Fibroblast of lung (primary cell): Measurements from ENCODE around the gene KRT71. TPM values are rescaled to one million over a fixed set of nuclear protein-coding genes. Genes with fewer than 3 reads are reported as not detected.

Experiments
- DNase-seq, 2 donors: peaks; one replicate each; pipeline versions ENCODE4 v3.0.0 to v3.0.0-alpha.2; 2010; ENCODE audit warnings: low read depth in 2 of 2
- H2AFZ ChIP-seq: 2 replicates; pipeline ENCODE4 v1.5.1; 2012; ENCODE audit warnings: low read length, control low read depth, inconsistent platforms
- H3K27ac ChIP-seq: 2 replicates; pipeline ENCODE4 v1.5.1; 2011; ENCODE audit warnings: low read length, control low read depth; ENCODE audit not compliant: insufficient read depth
- H3K27me3 ChIP-seq: 2 replicates; pipeline ENCODE4 v1.5.1; 2011; ENCODE audit warnings: mild to moderate bottlenecking, low read length; ENCODE audit not compliant: control insufficient read depth, insufficient read depth
- H3K36me3 ChIP-seq: 2 replicates; pipeline ENCODE4 v1.5.1; 2011; ENCODE audit warnings: low read length; ENCODE audit not compliant: control insufficient read depth, insufficient read depth
- H3K4me1 ChIP-seq: 2 replicates; pipeline ENCODE4 v1.5.1; 2011; ENCODE audit warnings: low read length; ENCODE audit not compliant: control insufficient read depth, insufficient read depth; ENCODE audit errors: extremely low read depth
- H3K4me2 ChIP-seq: 2 replicates; pipeline ENCODE4 v1.5.1; 2011; ENCODE audit warnings: low read length, control low read depth; ENCODE audit not compliant: insufficient read depth; ENCODE audit errors: extremely low read depth
- H3K4me3 ChIP-seq, 4 experiments: fragments of 200-600 bp in 1 of 4; sonication (generic) in 1 of 4; replicated peaks in 1 of 4; 2 replicates each; pipeline ENCODE4 v1.5.1; 2011 to 2016; ENCODE audit warnings: low read length in 4 of 4, low read depth in 3 of 4, mild to moderate bottlenecking in 3 of 4, control low read depth in 2 of 4, inconsistent platforms in 1 of 4, mixed read lengths in 1 of 4; ENCODE audit not compliant: insufficient read depth in 1 of 4; ENCODE audit errors: control extremely low read depth in 1 of 4
- H3K79me2 ChIP-seq: 2 replicates; pipeline ENCODE4 v1.5.1; 2012; ENCODE audit warnings: mild to moderate bottlenecking, low read length, inconsistent platforms; ENCODE audit not compliant: control insufficient read depth, insufficient read depth
- H3K9ac ChIP-seq: 2 replicates; pipeline ENCODE4 v1.5.1; 2011; ENCODE audit warnings: mild to moderate bottlenecking, low read length, control low read depth; ENCODE audit not compliant: insufficient read depth
- H3K9me3 ChIP-seq: 2 replicates; pipeline ENCODE4 v1.5.1; 2012; ENCODE audit warnings: low read depth, low read length; ENCODE audit not compliant: control insufficient read depth, insufficient read depth
- H4K20me1 ChIP-seq: 2 replicates; pipeline ENCODE4 v1.5.1; 2011; ENCODE audit warnings: low read length; ENCODE audit not compliant: control insufficient read depth, insufficient read depth; ENCODE audit errors: extremely low read depth
- EZH2 ChIP-seq: IDR thresholded peaks from 2 replicates; pipeline ENCODE4 v1.5.1; 2012; ENCODE audit warnings: low read length, control low read depth, mild to moderate bottlenecking; ENCODE audit errors: missing control alignments
- polyA plus RNA-seq, 2 donors: library from polyadenylated mRNA; depleted of rRNA in 1 of 2; stranded (reverse) in 1 of 2; unstranded in 1 of 2; fragments of >200 nt; gene quantifications; 2 replicates each; pipeline ENCODE4 v1.2.1, GENCODE V29; 2011 to 2012; ENCODE audit warnings: missing spikeins in 1 of 2
- total RNA-seq: library from RNA; depleted of rRNA; stranded (reverse); fragments of >200 nt; gene quantifications from 2 replicates; pipeline ENCODE4 v1.2.1, GENCODE V29; 2014
- TF ChIP-seq, protein P1 (sequence below), 2 donors: IDR thresholded peaks in 1 of 2; conservative IDR thresholded peaks in 1 of 2; 1 replicate in 1 of 2; 2 replicates in 1 of 2; pipeline ENCODE4 v1.5.1; 2011 to 2012; ENCODE audit warnings: low read length in 2 of 2, control low read depth in 1 of 2, inconsistent platforms in 1 of 2, low read depth in 1 of 2, mild to moderate bottlenecking in 1 of 2

KRT71 gene
- total and polyA plus RNA-seq, 2 donors (not counting 1 experiment from before 2014, with no cell fraction given): not detected

GRCh38 chr12:52496590-52497071 is 56.3 kb downstream of the KRT71 start:
- Histone ChIP-seq H3K9me3 (no peaks in the 10 kb centered on the region), H3K27me3 (no peaks in the 10 kb centered on the region), H3K9ac (no peak overlapping the region), H3K36me3 (no peaks in the 10 kb centered on the region), H4K20me1 (no peaks in the 10 kb centered on the region), H3K79me2 (no peaks in the 10 kb centered on the region), H3K27ac (no peak overlapping the region), H3K4me2 (no peak overlapping the region), H3K4me1 (no peaks in the 10 kb centered on the region), H2AFZ (no peak overlapping the region), H3K4me3 (no peak overlapping the region)
- TF ChIP-seq EZH2: no peak
- TF ChIP-seq, protein P1, sequence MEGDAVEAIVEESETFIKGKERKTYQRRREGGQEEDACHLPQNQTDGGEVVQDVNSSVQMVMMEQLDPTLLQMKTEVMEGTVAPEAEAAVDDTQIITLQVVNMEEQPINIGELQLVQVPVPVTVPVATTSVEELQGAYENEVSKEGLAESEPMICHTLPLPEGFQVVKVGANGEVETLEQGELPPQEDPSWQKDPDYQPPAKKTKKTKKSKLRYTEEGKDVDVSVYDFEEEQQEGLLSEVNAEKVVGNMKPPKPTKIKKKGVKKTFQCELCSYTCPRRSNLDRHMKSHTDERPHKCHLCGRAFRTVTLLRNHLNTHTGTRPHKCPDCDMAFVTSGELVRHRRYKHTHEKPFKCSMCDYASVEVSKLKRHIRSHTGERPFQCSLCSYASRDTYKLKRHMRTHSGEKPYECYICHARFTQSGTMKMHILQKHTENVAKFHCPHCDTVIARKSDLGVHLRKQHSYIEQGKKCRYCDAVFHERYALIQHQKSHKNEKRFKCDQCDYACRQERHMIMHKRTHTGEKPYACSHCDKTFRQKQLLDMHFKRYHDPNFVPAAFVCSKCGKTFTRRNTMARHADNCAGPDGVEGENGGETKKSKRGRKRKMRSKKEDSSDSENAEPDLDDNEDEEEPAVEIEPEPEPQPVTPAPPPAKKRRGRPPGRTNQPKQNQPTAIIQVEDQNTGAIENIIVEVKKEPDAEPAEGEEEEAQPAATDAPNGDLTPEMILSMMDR (conservative IDR thresholded peaks at IDR 0.05 in 1 of 2, IDR thresholded peaks at IDR 0.05 in 1 of 2; ENCODE audit: low read depth in 1 of 2, low read length in 2 of 2): no peak
- DNase-seq: peak; percentile 2 to 81

DNA sequence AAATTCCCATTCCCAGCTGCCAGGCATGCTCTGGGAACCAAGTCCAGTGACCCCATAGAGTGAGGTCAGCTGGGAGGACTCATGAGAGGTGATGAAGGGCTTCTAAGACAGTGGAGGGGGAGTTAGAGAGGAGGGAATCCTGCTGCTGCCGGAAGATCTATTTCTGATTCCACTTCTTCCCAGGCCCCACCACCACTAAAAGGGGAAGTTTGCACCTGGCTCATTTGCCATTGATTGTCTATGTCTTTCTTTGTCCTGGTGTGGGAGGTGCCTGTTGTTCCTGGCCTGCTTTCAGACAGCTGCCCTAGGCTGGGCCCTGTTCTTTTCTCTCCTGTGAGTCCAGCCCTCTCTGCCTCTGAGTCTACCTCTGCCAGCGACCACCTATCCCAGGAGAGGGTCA is 56.9 kb downstream of the KRT71 start:
- Histone ChIP-seq H3K4me1 (no peaks in the 10 kb centered on the region), H3K9ac (no peak overlapping the region), H3K36me3 (no peaks in the 10 kb centered on the region), H3K27ac (no peak overlapping the region), H3K79me2 (no peaks in the 10 kb centered on the region), H3K4me3 (no peak overlapping the region), H3K9me3 (no peaks in the 10 kb centered on the region), H2AFZ (no peak overlapping the region), H4K20me1 (no peaks in the 10 kb centered on the region), H3K4me2 (no peak overlapping the region), H3K27me3 (no peaks in the 10 kb centered on the region)
- TF ChIP-seq, protein P1 (conservative IDR thresholded peaks at IDR 0.05 in 1 of 2, IDR thresholded peaks at IDR 0.05 in 1 of 2; ENCODE audit: low read depth in 1 of 2, low read length in 2 of 2): no peak
- TF ChIP-seq EZH2: no peak
- no peak for DNase-seq

DNA sequence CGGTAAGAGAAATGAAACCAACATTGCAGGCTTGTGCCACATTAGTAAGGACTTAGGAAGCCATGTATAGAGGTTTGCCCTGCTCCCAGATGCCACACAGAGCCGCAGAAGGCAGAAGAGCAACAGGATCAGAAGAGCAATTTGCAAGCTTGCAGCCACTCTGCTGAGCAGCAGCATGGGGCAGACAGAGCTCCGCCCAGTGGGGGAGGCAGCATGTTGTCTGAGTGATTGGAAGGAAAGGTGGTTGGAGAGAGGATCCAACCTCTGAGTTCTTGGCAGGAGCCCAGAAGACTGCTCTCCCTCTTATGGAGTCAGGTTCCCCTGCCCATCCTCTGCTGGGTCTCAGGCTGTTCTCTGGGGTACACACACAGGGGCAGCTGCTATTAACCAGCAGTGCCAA is 57.6 kb downstream of the KRT71 start:
- no peak overlapping the region for H3K9ac ChIP-seq
- no peaks in the 10 kb centered on the region for H3K36me3 ChIP-seq
- no peak overlapping the region for H3K27ac ChIP-seq
- no peaks in the 10 kb centered on the region for H3K4me1 ChIP-seq
- H3K27me3 ChIP-seq: no peaks in the 10 kb centered on the region
- H3K4me3 ChIP-seq: no peak overlapping the region
- H3K4me2 ChIP-seq: no peak overlapping the region
- no peak for TF ChIP-seq EZH2
- DNase-seq: peak in 1 of 2 donors; percentile 22
- no peaks in the 10 kb centered on the region for H3K9me3 ChIP-seq
- no peak overlapping the region for H2AFZ ChIP-seq
- H4K20me1 ChIP-seq: no peaks in the 10 kb centered on the region
- no peaks in the 10 kb centered on the region for H3K79me2 ChIP-seq
